HepG2 (cell line): ENCODE data around the gene CYP27B1. TPM values are rescaled to one million over a fixed set of nuclear protein-coding genes. Genes with fewer than 3 reads are reported as not detected.
A peak's percentile ranks its signal among the peaks of the same experiment; 100 is the strongest.

Experiments
- ARNT2 ChIP-seq: sonication (generic); formaldehyde crosslinking; IDR thresholded peaks from 2 replicates; pipeline ENCODE4 v1.8.0; 2022; ENCODE audit warnings: mild to moderate bottlenecking, low read depth, missing genetic modification reagents, moderate library complexity
- GATAD2A ChIP-seq: IDR thresholded peaks from 2 replicates; pipeline ENCODE4 v1.6.1; 2016
- HNRNPLL ChIP-seq: fragments of 200-400 bp; formaldehyde crosslinking; IDR thresholded peaks from 2 replicates; pipeline ENCODE4 v1.6.1; 2017; ENCODE audit warnings: mild to moderate bottlenecking, low read depth, low read length; ENCODE audit not compliant: poor library complexity, severe bottlenecking
- KLF6 ChIP-seq: IDR thresholded peaks from 2 replicates; pipeline ENCODE4 v1.8.0; 2016; ENCODE audit warnings: missing biosample characterization, missing genetic modification reagents
- MLLT10 ChIP-seq: sonication (generic); formaldehyde crosslinking; IDR thresholded peaks from 2 replicates; pipeline ENCODE4 v1.4.0; 2020; ENCODE audit warnings: missing genetic modification reagents
- MXD1 ChIP-seq: sonication (generic); formaldehyde crosslinking; IDR thresholded peaks from 2 replicates; pipeline ENCODE4 v1.4.0; 2020; ENCODE audit warnings: mild to moderate bottlenecking, missing genetic modification reagents
- NCOA2 ChIP-seq: sonication (generic); formaldehyde crosslinking; IDR thresholded peaks from 2 replicates; pipeline ENCODE4 v1.8.0; 2022; ENCODE audit warnings: inconsistent platforms
- NRL ChIP-seq: sonication (generic); formaldehyde crosslinking; IDR thresholded peaks from 2 replicates; pipeline ENCODE4 v1.5.0; 2020; ENCODE audit warnings: missing genetic modification reagents, mild to moderate bottlenecking, moderate library complexity, borderline replicate concordance
- POGZ ChIP-seq: sonication (generic); formaldehyde crosslinking; IDR thresholded peaks from 2 replicates; pipeline ENCODE4 v1.4.0; 2020; ENCODE audit warnings: mild to moderate bottlenecking, missing genetic modification reagents
- PREB ChIP-seq: sonication (generic); formaldehyde crosslinking; IDR thresholded peaks from 2 replicates; pipeline ENCODE4 v1.4.0; 2020; ENCODE audit warnings: missing genetic modification reagents
- SKI ChIP-seq: fragments of 450-650 bp; IDR thresholded peaks from one replicate; pipeline ENCODE4 v1.6.1; 2018; ENCODE audit warnings: mild to moderate bottlenecking; ENCODE audit not compliant: partially characterized antibody
- ZKSCAN1 ChIP-seq: fragments of 150-350 bp; IDR thresholded peaks from 2 replicates; pipeline ENCODE4 v1.6.1; 2014; ENCODE audit warnings: low read length
- ZNF142 ChIP-seq: sonication (generic); formaldehyde crosslinking; IDR thresholded peaks from 2 replicates; pipeline ENCODE4 v1.4.0; 2020; ENCODE audit warnings: missing genetic modification reagents
- ZNF260 ChIP-seq: sonication (generic); formaldehyde crosslinking; IDR thresholded peaks from 2 replicates; pipeline ENCODE4 v1.4.0; 2020; ENCODE audit warnings: missing genetic modification reagents, low read depth, mild to moderate bottlenecking, borderline replicate concordance
- ZNF263 ChIP-seq: sonication (generic); formaldehyde crosslinking; IDR thresholded peaks from 2 replicates; pipeline ENCODE4 v1.4.0; 2020; ENCODE audit warnings: missing genetic modification reagents
- ZNF350 ChIP-seq: sonication (generic); formaldehyde crosslinking; IDR thresholded peaks from 2 replicates; pipeline ENCODE4 v1.4.0; 2020; ENCODE audit warnings: mild to moderate bottlenecking, low read depth, missing genetic modification reagents, borderline replicate concordance
- ZNF367 ChIP-seq: sonication (generic); formaldehyde crosslinking; IDR thresholded peaks from 2 replicates; pipeline ENCODE4 v1.4.0; 2020; ENCODE audit warnings: missing genetic modification reagents, borderline replicate concordance
- ZNF687 ChIP-seq: sonication (generic); formaldehyde crosslinking; IDR thresholded peaks from 2 replicates; pipeline ENCODE4 v1.5.1; 2020; ENCODE audit warnings: mild to moderate bottlenecking, missing genetic modification reagents, moderate library complexity
- ZNF720 ChIP-seq: sonication (generic); formaldehyde crosslinking; IDR thresholded peaks from 2 replicates; pipeline ENCODE4 v1.4.0; 2020; ENCODE audit warnings: missing genetic modification reagents
- polyA plus RNA-seq, 8 experiments: library from polyadenylated mRNA; depleted of rRNA in 3 of 8; stranded (reverse) in 7 of 8; unstranded in 1 of 8; fragments of >200 nt; fragmentation: Illumina TruSeq in 4 of 8; extraction: Trizol in 4 of 8; gene quantifications; 2 replicates each; pipeline versions ENCODE4 v1.2.1 to v1.2.3, GENCODE V29; 2011 to 2016; ENCODE audit warnings: low read depth in 4 of 8, missing spikeins in 1 of 8, mixed read lengths in 1 of 8; ENCODE audit not compliant: insufficient read depth in 1 of 8
- total RNA-seq, 5 experiments: library from RNA; depleted of rRNA; stranded (reverse); fragments of >200 nt; fragmentation: Illumina TruSeq; extraction: Trizol; gene quantifications; 2 replicates each; pipeline ENCODE4 v1.2.3, GENCODE V29; 2016; ENCODE audit warnings: low read depth in 1 of 5

Gene CYP27B1
- total and polyA plus RNA-seq, 2 of the 13 experiments (the other 11 are each of a cell fraction or from before 2014, with no cell fraction given), result 2.3 to 3.0 TPM

- TF ChIP-seq ZNF687 (CRISPR knock-in tag) (peak; percentile 38; the same call in 1 of the 2 replicates), ZNF367 (no peak), PREB (no peak), ZNF260 (CRISPR knock-in tag) (no peak), GATAD2A (no peak), ZNF720 (CRISPR knock-in tag) (no peak), NRL (CRISPR knock-in tag) (no peak), KLF6 (CRISPR knock-in tag) (no peak), POGZ (CRISPR knock-in tag) (no peak), ZKSCAN1 (no peak), MLLT10 (no peak), ZNF350 (no peak), SKI (no peak), MXD1 (no peak), ZNF263 (CRISPR knock-in tag) (no peak), ARNT2 (CRISPR knock-in tag) (no peak), NCOA2 (CRISPR knock-in tag) (no peak), ZNF142 (no peak), HNRNPLL (no peak)
Measured at GRCh38 chr12:57754411-57755193, 12.3 kb downstream of the CYP27B1 start, which contains the start of gene MARCHF9 (continued).
